ENCODE data around the gene CRYAA. TPM values are rescaled to one million over a fixed set of nuclear protein-coding genes. Genes with fewer than 3 reads are reported as not detected.
"Not testable (repeated sequence)": the region's sequence is repeated elsewhere in the genome, so short reads cannot be mapped to it uniquely, and the experiment has no call there.

The CRYAA gene, protein sequence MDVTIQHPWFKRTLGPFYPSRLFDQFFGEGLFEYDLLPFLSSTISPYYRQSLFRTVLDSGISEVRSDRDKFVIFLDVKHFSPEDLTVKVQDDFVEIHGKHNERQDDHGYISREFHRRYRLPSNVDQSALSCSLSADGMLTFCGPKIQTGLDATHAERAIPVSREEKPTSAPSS
- not detected for total RNA-seq

DNA sequence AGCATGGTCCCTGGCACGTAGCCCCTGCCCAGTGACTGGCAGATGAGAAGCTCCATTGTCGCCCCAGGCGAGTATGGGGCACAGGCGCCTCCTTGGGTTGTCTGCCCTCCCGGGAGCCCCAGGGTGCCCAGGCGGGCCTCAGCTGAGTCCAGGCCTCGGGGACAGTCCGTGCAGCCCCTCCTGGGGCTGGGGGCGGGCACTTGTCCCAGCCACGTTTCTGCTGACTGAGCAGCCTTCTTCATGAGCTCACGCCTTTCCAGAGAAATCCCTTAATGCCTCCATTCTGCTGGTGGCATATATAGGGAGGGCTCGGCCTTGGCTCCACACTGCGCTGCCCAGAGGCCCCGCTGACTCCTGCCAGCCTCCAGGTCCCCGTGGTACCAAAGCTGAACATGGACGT is at the start of gene CRYAA:
Gene CRYAA, plus strand, starts transcription at position 301 of the 400 bp plus-strand sequence. Its CDS starts 92 bp downstream, at position 393.
- H3K4me3 Mint-ChIP-seq; DNase-seq; H3K4me1 Mint-ChIP-seq (ENCODE audit: low read depth); H3K9me3 Mint-ChIP-seq (ENCODE audit: insufficient read depth); H3K36me3 Mint-ChIP-seq (ENCODE audit: low read depth); POLR2A ChIA-PET; CTCF ChIA-PET; ATAC-seq; H3K27ac Mint-ChIP-seq; H3K27me3 Mint-ChIP-seq (ENCODE audit: low read depth): not testable (repeated sequence)

DNA sequence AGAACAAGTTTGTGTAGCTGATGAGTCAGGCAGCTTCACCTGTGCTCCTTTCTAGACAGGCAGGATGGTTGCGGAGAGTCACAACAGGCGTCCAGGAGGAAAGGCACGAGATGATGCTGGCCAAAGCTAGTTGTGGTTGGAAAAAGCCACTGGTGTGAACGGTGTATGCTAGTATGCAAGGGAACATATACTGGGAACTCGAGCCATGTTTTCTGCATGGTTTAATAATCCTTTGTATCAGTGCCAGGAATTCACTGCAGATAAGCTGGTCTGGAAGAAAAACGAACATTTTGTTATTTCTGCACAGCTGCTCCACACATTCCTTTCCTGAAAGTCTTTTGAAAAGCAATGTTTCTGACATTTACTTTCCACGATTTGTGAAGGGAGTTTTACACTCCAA is 38.7 kb upstream of the CRYAA start:
- CTCF ChIA-PET; H3K9me3 Mint-ChIP-seq (ENCODE audit: insufficient read depth); H3K36me3 Mint-ChIP-seq (ENCODE audit: low read depth); H3K4me1 Mint-ChIP-seq (ENCODE audit: low read depth); H3K27ac Mint-ChIP-seq; ATAC-seq; H3K27me3 Mint-ChIP-seq (ENCODE audit: low read depth); DNase-seq; H3K4me3 Mint-ChIP-seq; POLR2A ChIA-PET: not testable (repeated sequence)

DNA sequence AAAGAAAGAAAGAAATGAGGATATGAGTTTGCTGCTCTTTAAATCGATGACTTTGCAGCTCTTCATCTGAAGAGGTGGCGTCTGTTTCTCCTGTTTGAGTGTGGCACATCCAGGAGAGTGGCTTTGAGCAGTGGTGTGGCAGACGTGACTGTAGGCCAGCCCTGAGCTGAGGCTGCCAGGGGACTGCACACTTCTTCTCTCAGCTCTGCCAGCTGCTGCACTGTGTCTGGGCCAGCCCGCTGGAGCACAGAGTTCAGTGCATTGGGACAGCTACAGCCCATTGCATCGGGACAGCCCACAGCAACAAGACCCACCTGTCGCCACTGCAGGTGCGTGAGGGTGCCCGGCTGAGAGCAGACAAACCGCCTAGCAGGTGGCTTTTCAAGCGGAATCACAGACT is 34.3 kb upstream of the CRYAA start:
- H3K4me1 Mint-ChIP-seq (ENCODE audit: low read depth); CTCF ChIA-PET; POLR2A ChIA-PET; H3K36me3 Mint-ChIP-seq (ENCODE audit: low read depth); ATAC-seq; H3K4me3 Mint-ChIP-seq; H3K9me3 Mint-ChIP-seq (ENCODE audit: insufficient read depth); H3K27ac Mint-ChIP-seq; H3K27me3 Mint-ChIP-seq (ENCODE audit: low read depth); DNase-seq: not testable (repeated sequence)

DNA sequence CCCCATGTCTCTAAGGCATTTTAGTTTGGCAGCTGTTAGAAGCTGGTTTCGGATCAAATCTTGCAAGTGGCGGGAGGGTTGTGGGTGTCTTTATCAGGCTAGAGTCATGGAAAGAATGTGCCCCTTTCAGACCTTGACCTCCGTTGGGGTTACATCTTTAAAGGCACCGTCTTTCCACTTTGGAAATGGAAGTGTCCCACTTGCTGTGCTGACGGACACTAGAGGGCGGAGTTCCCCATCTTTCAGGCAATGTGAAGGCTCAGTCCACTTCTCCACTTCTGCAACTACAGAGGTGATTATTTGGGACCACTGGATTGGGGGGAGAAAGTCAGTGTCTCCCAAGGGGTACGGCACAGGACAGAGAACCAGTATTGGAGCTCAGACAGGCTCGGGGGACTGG is 29.9 kb upstream of the CRYAA start:
- H3K36me3 Mint-ChIP-seq (ENCODE audit: low read depth); H3K27ac Mint-ChIP-seq; ATAC-seq; DNase-seq; H3K4me3 Mint-ChIP-seq; H3K27me3 Mint-ChIP-seq (ENCODE audit: low read depth); CTCF ChIA-PET; H3K4me1 Mint-ChIP-seq (ENCODE audit: low read depth); H3K9me3 Mint-ChIP-seq (ENCODE audit: insufficient read depth); POLR2A ChIA-PET: not testable (repeated sequence)

DNA sequence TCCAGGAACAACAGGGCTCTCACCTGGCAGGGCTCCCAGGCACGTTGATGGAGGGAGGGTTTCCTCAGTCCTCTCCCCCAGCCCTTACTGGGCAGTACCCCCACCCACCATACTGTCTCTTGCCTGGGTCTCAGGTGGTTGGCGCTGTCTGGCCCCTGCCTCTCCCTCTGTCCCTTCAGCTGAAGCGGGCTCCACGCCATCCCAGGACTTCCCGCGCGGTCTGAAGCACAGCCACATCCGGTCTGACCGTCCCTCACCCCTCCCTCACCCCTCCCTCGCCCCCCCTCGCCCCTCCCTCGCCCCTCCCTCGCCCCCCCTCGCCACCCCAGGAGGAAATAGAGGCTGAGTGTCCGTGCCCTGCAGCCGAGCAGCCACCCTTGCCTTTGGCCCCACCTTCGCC is 27.4 kb upstream of the CRYAA start:
- H3K27me3 Mint-ChIP-seq (ENCODE audit: low read depth); H3K4me3 Mint-ChIP-seq; H3K4me1 Mint-ChIP-seq (ENCODE audit: low read depth); ATAC-seq; H3K36me3 Mint-ChIP-seq (ENCODE audit: low read depth); H3K27ac Mint-ChIP-seq; DNase-seq; H3K9me3 Mint-ChIP-seq (ENCODE audit: insufficient read depth); POLR2A ChIA-PET; CTCF ChIA-PET: not testable (repeated sequence)

DNA sequence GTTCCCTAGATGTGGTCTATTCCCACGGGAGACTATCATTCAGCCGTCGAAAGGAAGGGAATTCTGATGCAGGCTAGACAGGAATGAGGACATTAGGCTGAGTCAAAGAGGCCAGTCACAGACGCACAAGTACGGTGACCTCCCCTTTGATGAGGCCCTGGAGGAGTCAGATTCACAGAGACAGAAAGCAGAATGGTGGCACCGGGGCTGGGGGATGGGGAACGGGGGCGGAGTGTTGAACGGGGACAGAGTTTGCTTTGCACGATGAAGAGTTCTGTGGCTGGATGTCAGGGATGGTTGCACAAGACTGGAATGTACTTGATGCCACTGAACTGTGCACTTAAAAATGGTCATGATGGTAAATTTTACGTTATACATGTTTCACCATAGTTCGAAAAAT is 22.2 kb upstream of the CRYAA start:
- CTCF ChIA-PET; H3K27me3 Mint-ChIP-seq (ENCODE audit: low read depth); H3K4me1 Mint-ChIP-seq (ENCODE audit: low read depth); POLR2A ChIA-PET; H3K36me3 Mint-ChIP-seq (ENCODE audit: low read depth); H3K27ac Mint-ChIP-seq; ATAC-seq; H3K9me3 Mint-ChIP-seq (ENCODE audit: insufficient read depth); DNase-seq; H3K4me3 Mint-ChIP-seq: not testable (repeated sequence)

DNA sequence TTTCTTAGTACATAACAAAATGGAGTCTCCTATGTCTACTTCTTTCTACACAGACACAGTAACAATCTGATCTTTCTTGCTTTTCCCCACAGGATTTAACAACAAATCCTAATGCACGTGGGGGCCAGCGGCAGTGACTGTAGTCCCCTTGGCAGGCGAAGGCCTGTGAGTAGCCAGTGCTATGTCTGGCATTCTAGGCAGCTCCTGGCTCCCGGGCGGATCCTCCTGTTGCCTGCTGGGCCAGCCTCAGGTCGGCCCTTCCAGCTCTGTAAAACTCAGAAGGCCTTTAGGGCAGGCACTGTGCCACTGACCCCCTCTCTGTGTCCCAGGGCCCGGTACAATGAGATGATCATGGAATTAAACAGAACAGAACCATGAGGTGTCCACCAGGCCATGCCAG is 20.8 kb upstream of the CRYAA start:
- POLR2A ChIA-PET; H3K9me3 Mint-ChIP-seq (ENCODE audit: insufficient read depth); H3K4me1 Mint-ChIP-seq (ENCODE audit: low read depth); DNase-seq; ATAC-seq; H3K4me3 Mint-ChIP-seq; H3K27me3 Mint-ChIP-seq (ENCODE audit: low read depth); CTCF ChIA-PET; H3K27ac Mint-ChIP-seq; H3K36me3 Mint-ChIP-seq (ENCODE audit: low read depth): not testable (repeated sequence)

DNA sequence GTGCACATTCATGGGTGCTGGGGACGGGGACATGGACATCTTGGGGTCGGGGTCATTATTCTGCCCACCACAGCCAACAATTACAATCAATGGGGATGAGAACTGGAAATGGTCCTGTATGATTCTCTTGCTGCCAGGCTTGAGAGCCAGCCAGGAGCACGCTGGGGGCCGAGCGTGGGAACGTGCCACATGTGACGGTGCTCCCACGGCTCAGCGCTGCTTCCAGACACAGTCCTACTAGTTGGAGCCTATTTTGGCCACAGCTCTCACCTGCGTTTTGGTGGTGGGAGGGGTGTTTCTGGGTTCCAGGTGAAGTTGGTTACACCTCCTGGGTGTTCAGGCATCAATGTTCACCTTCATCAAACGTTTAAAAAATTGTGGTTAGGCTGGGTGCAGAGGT is 19.5 kb upstream of the CRYAA start:
- H3K36me3 Mint-ChIP-seq (ENCODE audit: low read depth); H3K9me3 Mint-ChIP-seq (ENCODE audit: insufficient read depth); H3K4me3 Mint-ChIP-seq; DNase-seq; CTCF ChIA-PET; H3K27me3 Mint-ChIP-seq (ENCODE audit: low read depth); POLR2A ChIA-PET; H3K27ac Mint-ChIP-seq; H3K4me1 Mint-ChIP-seq (ENCODE audit: low read depth); ATAC-seq: not testable (repeated sequence)

DNA sequence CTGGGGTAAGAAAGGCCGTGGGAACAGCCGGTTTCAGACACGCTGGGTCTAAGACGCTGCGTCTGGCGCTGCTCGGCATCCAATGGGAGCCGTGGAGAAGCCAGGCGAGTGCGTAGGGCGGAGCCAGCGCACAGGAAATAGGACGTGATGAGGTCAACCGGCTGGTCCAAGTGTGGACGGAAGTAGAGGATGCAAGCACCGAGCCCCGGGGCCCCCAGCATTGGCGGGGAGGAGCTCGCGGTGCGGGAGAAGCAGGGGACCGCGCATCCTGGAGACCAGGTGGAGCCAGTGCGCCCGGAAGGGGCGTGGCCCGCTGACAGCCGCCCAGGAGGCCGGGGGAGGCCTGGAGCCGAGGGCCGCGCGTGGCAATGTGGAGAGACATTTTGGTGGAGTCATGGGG is 15.2 kb upstream of the CRYAA start:
- H3K36me3 Mint-ChIP-seq (ENCODE audit: low read depth); H3K9me3 Mint-ChIP-seq (ENCODE audit: insufficient read depth); DNase-seq; H3K4me3 Mint-ChIP-seq; CTCF ChIA-PET; H3K27me3 Mint-ChIP-seq (ENCODE audit: low read depth); H3K27ac Mint-ChIP-seq; H3K4me1 Mint-ChIP-seq (ENCODE audit: low read depth); POLR2A ChIA-PET; ATAC-seq: not testable (repeated sequence)

DNA sequence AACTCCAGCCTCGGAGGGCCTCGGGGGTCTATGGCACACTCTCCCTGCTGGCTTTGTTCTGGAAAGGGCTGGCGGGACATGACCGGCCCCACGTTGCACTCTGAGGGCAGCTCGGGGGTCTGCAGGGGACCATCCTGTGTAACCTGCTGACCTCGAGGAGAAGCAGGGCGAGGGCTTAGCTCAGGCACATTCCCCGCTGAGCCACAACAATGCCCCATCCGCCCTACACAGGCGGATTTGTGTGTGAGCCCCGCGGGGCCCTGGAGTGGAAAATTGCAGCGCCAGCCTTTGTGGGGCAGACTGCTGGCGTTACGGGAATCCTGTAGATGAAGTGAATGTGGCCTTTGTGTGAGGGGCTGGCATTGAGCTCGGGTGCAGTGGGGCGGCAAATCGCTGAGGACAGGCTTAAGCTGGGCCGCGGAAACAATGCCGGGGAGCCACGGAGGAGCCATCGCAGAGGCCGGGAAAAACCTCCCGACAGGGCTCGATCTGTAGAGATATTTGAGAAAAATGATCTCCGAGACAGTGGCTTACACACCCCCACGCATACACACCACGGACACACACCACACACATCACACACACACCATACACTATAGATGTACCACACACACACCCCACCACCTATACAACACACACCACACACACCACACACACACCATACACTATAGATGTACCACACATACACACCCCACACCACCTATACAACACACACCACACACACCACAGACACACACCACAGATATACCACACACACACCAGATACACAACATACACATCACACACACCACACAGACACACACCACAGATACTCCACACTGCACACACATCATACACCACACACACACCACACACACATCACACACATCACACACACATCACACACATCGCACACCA is 9.3 kb upstream of the CRYAA start:
- POLR2A ChIA-PET; H3K9me3 Mint-ChIP-seq (ENCODE audit: insufficient read depth); CTCF ChIA-PET; H3K36me3 Mint-ChIP-seq (ENCODE audit: low read depth); H3K27ac Mint-ChIP-seq; H3K4me3 Mint-ChIP-seq; DNase-seq; H3K27me3 Mint-ChIP-seq (ENCODE audit: low read depth); ATAC-seq; H3K4me1 Mint-ChIP-seq (ENCODE audit: low read depth): not testable (repeated sequence)

DNA sequence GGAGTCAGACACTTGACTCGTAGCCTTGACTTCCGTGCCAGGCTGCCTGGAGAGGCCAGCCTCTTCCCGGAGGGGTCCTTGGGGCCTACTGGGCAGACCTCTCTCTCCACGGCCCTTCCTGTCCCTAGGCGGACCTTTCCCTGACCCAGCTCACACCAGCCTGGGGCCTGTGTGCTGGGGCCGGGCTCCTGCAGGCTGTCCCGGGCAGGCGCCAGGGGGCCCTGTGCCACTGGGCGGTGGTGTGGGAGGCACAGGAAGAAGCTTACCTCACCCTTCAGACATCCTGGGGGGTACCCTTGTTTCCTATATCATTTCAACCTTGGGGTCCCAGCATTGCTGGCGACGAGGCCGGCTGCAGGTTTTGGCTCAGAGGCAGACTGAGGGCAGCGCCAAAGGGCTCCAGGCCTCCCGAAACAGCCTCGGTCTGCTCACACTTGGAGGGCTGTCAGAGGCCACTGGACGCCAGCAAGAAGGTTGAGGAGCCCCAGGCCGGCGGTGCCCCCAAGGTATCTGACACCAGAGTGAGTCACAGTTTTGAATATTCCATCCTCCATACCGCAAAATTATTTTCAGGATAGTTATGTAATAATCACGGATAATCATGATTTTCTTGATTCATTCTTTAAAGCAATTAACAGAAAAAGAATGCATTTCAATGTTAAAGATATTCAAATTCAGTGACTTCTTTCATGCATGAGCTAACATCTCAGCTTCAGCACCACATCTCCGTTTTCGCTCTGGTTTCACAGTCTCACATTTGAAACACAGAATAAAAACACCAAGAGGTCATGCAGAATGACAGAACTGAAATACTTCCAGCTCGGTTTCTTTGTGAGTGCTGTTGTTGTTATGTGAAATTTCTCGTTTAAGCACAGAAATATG is 6.7 kb upstream of the CRYAA start:
- H3K27ac Mint-ChIP-seq; H3K36me3 Mint-ChIP-seq (ENCODE audit: low read depth); CTCF ChIA-PET; H3K9me3 Mint-ChIP-seq (ENCODE audit: insufficient read depth); H3K4me3 Mint-ChIP-seq; ATAC-seq; H3K27me3 Mint-ChIP-seq (ENCODE audit: low read depth); POLR2A ChIA-PET; H3K4me1 Mint-ChIP-seq (ENCODE audit: low read depth); DNase-seq: not testable (repeated sequence)

DNA sequence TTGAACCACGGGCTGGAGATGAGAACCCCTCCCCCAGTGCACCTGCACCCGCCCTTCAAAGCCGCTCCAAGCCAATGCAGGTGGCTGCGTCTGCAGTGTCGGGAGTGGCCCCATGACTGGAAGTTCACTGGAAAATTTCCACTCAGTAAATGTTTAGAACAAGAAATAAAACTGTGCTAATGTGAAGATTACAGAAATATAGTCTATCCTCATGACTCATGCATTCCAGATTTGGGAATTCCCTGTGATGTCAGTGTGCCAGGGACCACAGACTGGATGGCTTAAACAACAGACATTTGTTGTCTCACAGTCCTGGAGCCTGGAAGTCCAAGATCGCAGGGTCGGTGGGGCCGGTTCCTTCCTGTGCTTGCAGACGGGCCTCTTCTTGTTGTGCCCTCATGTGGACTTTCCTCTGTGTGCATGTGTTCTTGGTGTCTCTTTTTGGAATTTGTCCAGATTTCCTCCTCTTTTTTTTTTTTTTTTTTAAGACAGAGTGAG is 6.1 kb upstream of the CRYAA start:
- H3K27ac Mint-ChIP-seq; CTCF ChIA-PET; POLR2A ChIA-PET; ATAC-seq; H3K9me3 Mint-ChIP-seq (ENCODE audit: insufficient read depth); DNase-seq; H3K27me3 Mint-ChIP-seq (ENCODE audit: low read depth); H3K4me1 Mint-ChIP-seq (ENCODE audit: low read depth); H3K4me3 Mint-ChIP-seq; H3K36me3 Mint-ChIP-seq (ENCODE audit: low read depth): not testable (repeated sequence)

Measured in activated CD8-positive, alpha-beta T cell treated with anti-CD3 and anti-CD28 coated beads, Interleukin-2, amount 10 ng/mL, durations not matched to agents 7 days and 5 days (primary cell).